Measurements from ENCODE around the gene CDKN1A.
"Not testable (repeated sequence)": the region's sequence is repeated elsewhere in the genome, so short reads cannot be mapped to it uniquely, and the experiment has no call there.

The CDKN1A gene

GRCh38 chr6:36722879-36723278 is 44.4 kb downstream of the CDKN1A start:
- no peak for DNase-seq

GRCh38 chr6:36723992-36724391 is 45.5 kb downstream of the CDKN1A start:
- DNase-seq: not testable (repeated sequence)

- peak; percentile 78 for DNase-seq
These were observed 46.2 kb downstream of the CDKN1A start for GRCh38 chr6:36724514-36725390.

- no peak for DNase-seq
These were observed 47.1 kb downstream of the CDKN1A start for GRCh38 chr6:36725581-36725980.

GRCh38 chr6:36727505-36728021 is 49.0 kb downstream of the CDKN1A start:
- DNase-seq: no peak

- DNase-seq: no peak
These were observed 50.0 kb downstream of the CDKN1A start for GRCh38 chr6:36728289-36729160.

GRCh38 chr6:36729161-36729524 is 50.6 kb downstream of the CDKN1A start:
- no peak for DNase-seq

GRCh38 chr6:36730424-36731380 is 52.2 kb downstream of the CDKN1A start:
- DNase-seq: no peak

- DNase-seq: no peak
These were observed 53.3 kb downstream of the CDKN1A start for GRCh38 chr6:36731622-36732310.

- no peak for DNase-seq
These were observed 54.8 kb downstream of the CDKN1A start for GRCh38 chr6:36733300-36733699.

GRCh38 chr6:36734486-36735060 is 56.1 kb downstream of the CDKN1A start:
- DNase-seq: no peak

- DNase-seq: peak; percentile 58
These were observed 56.9 kb downstream of the CDKN1A start for GRCh38 chr6:36735110-36736071.

All from hematopoietic multipotent progenitor cell treated with erythropoietin and hydrocortisone succinate and interleukin-3 and kit ligand, for 6 days (in vitro differentiated cells).